Limb (tissue), 2 donors: ENCODE measurements around the gene PROZ.

Experiments
- DNase-seq, 2 donors: peaks; one replicate each; pipeline ENCODE4 v3.0.0-alpha.2; 2016; ENCODE audit errors: extremely low spot score in 2 of 2

The PROZ gene

DNA sequence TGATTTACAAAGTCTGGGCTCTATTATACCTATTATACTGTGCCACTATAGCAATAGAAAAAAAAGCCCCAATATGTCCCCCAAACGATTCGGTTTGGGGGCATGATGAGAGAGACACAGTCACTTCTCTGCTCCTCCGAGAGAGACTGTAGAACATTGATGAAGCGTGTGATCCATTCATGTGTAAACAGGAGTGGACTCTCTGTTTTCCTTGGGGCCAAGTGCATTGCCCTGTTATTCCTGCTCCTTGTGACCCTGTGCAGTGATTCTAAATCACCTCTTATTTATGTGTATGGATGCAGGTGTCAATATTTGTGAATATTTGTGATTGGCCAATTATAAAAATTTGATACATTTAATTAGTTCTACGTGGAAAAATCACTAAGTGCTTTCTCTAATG, 18.9 kb upstream of the PROZ start:
- DNase-seq = no peak

DNA sequence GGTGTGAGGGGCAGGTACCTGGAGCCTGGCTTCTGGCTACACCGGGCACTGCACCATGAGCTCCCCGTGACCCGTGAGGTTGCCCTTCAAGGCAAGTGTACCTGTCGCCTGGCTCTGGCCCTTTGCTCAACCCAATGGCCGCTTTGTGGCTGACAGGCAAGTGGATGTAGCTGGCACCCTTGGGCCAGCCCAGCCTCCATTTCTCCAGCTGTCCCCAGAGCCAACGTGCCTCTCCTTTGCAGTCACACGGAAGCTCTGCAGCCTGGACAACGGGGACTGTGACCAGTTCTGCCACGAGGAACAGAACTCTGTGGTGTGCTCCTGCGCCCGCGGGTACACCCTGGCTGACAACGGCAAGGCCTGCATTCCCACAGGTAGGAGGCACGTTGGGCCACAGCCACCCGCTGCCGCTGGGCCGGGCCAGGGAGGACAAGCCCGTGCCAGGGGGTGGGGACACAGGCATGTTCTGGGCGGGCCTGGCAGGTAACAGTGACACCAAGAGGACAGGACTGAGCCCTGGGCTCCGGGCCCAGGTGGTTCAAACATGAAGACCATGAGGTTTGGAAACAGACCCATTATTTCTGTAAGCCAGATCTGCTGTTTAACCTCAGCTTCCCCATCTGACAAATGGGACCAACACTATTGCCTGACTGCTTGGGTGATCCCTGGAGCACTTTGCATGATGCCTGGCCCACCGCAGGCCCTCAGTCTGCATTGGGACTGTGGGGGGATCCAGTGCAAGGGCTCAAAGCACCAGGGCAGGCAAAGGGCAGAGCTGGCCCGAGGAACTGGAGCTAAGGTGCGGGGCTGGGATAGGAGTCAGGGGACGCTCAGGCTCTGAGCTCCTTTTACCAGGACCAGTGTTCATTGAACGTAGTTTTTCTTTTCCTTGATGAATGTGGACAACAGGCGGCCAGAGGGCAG, 17.5 kb upstream of the PROZ start:
- DNase-seq = peak in 1 of 2 donors; percentile 20

DNA sequence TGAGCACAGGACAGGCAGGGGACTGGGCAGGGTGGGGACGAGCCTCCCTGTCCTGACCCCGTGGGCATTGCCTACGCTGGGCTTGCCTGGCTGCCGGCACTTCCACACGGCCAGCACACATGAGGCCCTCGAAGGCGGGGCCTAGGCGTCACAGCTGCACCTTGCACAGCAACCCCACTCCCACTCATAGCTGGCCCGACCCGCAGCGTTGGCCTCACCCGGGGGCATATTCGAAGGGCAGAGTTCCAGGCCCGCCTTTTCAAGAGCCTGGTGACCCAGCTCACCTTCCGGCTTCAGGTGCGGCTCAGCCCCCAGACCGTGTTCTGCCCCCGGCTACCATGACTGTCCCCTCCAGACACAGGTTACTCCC, 16.9 kb upstream of the PROZ start:
- peak in 1 of 2 donors; percentile 13 for DNase-seq

DNA sequence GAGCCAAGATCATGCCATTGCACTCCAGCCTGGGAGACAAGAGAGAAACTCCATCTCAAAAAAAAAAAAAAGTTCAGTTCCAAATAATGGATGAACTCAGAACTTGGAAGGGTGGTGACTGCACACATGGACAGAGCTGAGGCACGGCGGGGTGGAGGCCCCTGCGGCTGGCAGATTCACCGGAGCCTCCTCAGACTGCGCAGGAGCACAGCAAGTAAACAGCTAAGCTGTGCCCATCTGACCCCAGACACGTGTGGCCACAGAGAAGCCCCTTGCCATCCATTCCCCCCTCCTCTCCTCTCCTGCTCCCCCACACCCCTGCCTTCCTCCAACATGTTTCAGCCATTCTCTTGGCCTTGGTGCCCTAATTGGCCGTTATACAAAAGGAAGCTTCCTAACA, 15.6 kb upstream of the PROZ start:
- no peak for DNase-seq

DNA sequence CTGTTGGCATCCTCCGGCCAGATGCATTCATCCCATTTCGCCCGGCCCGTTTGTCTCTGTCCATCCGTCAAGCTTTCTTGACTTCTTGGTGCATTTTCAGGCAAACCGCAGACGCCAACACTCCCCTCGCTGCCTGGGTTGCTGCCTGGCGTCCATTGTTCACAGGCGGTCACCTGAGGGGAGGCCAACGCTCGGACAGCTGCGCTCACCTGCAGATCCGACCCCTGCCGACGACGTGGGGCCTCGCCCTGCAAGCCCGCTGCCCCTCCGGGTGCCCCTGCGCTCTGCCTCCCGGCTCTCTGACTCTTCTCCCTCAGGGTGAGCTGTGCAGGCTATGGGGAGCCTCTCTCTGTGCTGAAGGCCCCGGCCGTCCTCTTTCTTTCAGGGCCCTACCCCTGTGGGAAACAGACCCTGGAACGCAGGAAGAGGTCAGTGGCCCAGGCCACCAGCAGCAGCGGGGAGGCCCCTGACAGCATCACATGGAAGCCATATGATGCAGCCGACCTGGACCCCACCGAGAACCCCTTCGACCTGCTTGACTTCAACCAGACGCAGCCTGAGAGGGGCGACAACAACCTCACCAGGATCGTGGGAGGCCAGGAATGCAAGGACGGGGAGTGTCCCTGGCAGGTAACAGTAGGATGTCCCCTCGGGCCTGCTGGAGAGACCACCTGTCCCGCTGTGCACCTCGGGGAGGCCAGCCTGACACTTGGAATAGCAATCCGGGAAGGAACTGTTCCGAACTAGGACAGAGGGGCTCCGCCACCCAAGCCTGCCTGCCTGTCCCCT, 14.8 kb upstream of the PROZ start:
- peak in 1 of 2 donors; percentile 21 for DNase-seq

DNA sequence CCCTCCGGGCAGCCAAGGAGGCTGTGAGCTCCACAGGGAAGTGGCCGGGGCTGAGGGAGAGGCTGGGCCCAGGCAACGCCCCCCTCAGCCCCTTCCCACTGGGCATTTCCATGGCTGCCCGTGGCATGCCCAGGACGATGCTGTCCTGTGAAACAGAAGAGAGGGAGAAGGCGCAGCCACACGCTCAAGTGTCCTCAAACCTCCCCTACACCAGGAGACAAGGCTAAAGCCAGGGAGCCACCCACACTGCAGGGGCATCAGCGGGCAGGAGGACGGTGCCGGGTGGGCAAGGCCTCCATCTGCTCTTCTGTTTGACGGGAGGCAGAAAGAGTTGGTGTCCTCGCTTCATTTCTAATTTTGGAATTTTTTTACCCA, 14.2 kb upstream of the PROZ start:
- no peak for DNase-seq

DNA sequence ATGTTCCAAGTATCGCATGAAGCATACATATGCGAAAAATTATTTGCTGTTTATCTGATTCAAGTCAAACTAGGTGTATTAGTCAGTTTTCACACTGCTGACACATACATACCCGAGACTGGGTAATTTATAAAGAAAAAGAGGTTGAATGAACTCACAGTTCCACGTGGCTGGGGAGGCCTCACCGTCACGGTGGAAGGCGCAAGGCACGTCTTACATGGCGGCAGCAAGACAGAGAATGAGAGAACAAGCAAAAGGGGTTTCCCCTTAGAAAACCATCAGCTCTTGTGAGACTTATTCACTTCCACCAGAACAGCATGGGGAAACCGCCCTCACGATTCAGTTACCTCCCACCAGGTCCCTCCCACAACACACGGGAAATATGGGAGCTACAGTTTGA, 13.0 kb upstream of the PROZ start:
- no peak for DNase-seq

DNA sequence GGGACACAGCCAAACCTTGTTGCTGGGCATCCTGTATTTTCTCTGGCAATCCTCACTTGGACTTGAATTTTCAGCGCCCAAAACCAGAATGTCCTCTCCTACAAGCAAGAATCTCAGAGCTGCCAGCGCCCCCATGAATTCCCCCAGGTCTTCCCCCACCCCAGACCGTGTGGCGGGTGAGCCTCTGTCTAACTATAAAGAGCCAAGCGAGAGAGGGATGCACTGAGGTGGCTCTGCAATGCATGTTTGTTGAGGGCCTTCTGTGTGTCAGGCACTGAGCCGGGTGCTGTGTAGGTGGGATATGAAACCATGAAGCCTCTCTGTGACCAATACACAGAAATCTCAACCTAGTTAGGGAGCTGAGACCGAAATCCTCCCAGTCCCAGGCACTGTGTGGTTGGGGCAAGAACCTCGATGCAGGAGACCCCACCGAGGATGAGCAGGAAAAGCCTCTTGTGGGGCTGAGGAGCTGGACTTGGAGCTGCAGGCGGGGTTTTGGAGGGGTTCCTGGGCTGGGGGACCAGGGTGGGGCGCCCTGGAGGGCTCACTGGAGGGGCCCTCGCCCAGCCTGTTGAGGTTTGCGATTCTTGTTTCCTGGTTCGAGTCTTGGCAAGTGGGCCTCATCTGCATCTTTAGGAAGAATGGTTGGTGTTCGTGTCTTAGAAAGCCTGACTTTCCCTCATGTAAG, 12.4 kb upstream of the PROZ start:
- DNase-seq = no peak

DNA sequence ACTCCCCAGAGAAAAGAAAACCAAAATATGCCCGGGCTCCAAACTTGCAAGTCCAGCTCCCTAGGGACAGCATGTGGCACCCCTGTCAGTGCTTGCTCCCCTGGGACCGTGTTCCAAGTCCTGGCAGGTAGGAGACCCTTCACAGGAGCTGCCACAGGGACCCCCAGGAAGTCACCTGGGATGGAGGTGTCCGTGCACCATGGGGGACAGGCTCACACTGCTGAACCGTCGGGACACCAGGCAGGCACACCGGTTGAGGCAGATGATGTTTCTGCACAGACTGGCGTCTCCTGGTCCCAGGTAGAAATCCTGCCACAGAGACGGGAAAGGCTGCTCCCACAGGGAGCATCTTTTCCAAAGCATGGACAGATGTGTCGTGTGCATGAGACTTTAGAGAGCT, 11.7 kb upstream of the PROZ start:
- no peak for DNase-seq

DNA sequence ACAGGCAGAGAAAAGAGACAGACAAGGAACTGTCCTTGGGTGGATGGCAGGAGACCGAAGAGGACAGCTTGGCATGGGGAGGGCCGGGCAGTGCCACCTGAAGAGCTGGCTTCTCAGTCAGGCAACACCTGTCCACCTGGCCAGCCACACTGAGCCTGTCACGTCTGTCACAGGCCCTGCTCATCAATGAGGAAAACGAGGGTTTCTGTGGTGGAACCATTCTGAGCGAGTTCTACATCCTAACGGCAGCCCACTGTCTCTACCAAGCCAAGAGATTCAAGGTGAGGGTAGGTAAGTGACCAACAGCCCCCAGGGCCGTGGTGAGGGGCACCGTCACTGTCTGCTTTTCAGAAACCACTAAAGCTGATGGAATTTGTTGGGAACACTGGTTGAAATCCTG, 11.2 kb upstream of the PROZ start:
- DNase-seq = no peak

DNA sequence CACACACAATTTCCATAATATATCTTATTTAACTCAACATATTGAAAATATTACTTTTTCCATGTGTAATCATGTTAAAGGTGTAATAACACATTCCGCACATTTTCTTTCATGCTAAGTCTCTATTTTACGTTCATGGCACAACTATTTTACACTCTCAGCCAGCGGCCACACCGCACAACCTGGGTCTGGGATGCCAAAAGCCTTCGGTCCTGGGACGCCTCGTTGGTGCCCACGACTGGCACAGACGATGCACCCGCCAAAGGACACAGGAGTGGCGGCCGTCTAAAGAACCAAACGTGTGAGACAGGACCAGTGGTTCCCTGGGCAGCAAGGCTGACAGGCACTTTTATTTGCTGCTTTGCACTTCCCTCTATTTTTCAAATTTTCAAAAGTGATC, 10.0 kb upstream of the PROZ start:
- DNase-seq = no peak

DNA sequence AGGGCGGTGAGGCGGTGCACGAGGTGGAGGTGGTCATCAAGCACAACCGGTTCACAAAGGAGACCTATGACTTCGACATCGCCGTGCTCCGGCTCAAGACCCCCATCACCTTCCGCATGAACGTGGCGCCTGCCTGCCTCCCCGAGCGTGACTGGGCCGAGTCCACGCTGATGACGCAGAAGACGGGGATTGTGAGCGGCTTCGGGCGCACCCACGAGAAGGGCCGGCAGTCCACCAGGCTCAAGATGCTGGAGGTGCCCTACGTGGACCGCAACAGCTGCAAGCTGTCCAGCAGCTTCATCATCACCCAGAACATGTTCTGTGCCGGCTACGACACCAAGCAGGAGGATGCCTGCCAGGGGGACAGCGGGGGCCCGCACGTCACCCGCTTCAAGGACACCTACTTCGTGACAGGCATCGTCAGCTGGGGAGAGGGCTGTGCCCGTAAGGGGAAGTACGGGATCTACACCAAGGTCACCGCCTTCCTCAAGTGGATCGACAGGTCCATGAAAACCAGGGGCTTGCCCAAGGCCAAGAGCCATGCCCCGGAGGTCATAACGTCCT, 9.4 kb upstream of the PROZ start:
- DNase-seq = no peak

DNA sequence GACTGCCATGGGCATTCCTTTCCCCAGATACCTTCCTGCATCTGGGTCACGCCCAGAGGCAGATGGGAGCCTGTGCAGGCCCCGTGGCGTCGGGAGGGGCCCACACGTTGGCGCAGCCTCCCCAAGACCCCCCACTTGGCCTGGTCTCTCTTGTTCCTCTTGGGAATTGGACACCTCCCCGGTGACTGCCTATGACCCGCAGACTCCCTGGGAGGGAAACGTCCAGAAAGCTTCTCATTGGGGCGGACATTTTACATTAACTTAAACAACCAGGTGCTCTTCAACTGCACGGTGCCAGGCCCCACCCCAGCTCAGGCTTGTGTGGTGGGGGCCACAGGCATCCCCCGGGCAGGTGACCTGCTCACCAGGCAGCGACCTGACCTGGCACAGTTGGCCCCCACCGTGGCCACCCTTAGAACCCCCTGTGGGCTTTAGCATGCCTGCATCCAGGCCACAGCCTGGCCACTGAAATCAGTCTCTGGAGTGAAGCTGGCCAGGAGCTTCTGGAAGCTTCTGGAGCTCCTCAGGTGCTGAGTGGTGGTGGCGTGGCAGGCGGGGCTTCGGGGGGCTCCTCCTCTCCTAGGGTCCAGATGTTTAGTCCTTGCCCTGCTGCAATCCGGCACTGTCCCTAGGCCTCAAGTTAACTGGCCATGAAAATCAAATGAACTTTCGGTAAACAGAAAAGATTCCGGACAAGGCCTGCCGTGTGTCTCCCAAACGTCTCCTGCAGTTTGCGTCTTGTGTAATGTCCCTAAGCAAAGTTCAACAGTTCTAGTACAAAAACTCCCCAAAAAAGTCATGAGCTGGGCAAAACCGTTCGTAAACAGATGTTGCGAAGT, 8.5 kb upstream of the PROZ start:
- no peak for DNase-seq

DNA sequence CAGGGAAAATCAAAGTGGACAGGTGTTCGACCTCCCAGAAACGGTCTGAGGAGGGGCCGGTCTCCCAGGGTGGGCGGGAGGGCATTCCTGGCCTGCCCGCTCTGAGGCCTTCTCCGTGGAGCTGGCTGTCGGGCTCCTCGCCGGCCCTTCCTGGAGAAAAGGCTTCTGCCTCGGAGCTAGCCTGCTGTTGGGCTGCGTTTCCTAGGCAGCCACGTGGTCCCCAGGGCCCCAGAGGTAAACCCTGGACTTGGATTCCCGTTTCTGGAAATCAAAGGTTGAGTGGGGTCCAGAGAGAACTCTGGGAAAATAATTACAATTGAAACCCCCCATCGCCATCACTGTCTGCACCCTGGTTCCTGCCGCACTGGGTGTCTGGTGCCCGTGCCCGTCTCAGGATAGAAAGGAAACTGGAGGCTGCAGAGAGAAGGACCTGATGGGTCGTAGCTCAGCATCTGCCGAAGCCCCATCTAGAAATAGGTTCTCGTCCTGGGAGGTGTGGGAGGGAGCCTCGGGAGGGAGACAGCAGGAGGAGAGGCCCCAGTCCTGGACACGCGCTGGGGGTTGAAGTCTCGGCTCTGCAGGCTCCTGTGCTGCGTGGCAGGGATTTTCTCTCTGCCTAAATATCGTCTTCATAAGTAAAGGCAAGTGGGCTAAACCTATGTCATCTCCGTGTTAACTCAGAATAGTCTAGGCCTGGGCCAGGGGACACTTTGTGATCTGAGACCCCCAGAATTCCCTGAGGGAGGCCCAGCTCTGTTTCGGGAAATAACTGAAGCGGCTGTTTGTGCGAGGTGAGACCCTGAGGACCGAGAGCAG, 7.7 kb upstream of the PROZ start:
- no peak for DNase-seq

DNA sequence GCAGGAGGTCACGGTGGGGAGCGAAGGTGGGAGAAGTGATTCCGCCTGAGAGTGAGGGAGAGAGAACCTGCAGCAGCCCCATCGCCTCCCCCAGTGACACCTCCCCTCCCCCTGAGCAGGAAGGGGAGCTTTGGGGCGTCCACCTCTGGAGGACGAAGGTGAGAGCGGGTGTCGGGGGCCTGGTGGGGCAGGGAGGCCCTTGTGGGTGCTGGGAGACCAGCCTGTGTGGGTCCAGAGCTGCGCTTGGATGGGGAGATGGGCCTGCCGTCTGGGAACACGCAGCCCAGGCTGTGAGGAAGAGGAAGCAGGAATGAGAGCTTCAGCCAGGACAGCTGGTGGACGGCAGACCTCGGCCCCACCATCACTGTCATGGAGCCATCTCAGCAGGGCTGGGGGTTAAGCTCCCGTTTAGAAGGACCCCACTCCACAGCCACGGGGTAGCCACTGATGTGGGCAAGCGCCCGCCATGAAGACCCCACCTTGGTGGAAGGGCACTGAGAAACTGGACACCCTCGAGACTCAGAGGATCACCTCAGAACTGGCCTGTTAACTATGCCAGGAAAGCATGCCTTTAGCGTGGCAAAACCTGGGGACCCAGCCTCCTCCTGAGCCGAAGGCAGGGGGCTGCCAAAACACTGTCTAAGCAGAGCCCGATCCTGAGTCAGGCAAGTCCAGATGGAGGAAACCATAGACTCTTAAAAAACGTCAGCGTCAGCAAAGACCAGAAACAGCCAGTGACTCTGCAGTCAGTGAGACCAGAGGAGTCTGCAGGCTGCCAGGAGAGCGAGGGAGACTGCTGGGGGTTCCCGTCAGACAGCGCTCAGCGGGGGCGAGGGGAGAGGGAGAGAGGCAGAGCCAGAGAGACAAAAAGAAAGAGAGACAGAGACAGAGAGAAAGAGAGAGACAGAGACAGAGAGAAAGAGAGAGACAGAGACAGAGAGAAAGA, 6.4 kb upstream of the PROZ start:
- DNase-seq = peak; percentile 45 to 53

DNA sequence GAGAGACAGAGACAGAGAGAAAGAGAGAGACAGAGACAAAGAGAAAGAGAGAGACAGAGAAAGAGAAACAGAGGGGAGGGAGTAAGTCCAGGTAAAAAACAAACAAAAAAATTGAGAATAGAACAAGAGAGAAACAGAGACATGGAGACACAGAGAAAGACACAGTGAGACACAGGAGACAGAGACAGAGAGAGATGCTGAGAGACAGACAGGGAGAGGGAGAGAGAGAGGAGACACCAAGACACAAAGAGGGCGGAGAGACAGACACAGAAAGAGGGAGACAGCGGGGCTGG, 5.8 kb upstream of the PROZ start:
- no peak for DNase-seq

DNA sequence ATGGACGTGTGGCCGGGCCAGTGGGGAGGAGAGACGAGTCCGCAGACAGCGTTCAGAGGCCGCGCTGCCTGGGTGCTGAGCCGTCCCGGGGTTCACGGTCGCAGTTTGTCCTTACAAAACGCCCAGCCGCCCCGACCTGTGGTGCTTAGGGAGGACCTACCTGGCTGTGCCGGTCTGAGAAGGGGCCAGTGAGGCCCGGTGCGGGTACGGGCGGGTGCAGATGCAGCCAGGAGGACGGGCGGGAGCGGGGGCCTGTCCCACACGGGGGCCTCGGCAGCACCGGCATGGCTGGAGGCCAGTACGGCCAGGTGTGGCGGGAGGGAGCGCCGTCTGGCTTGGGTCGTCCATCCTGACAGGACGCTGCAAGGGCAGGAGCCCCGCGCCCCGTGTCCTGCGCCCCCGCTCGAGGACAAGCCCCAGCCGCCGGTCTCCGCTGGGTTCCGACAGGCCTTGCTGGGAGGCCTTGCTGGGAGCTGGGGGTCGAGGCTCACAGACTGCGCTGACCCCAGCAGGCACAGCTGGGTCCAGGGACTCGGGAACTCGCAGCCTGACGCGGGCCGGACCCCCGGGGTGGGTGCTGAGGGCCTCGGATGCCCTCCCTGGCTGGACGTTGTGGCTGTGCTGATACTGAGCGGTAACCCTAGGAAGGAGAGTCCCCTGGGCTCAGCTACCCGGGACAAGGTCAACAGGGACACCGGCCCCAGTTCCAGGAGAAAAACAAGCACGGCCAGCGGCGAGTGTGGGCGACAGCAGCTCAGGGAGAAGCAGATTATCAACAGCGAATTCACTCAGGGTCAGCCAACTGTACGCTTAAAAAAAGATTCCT, 5.3 kb upstream of the PROZ start:
- peak in 1 of 2 donors; percentile 63 for DNase-seq
